Trophoblast cell (in vitro differentiated cells and primary cell): ENCODE results near the gene EXOC4.
"Not testable (repeated sequence)": the region's sequence is repeated elsewhere in the genome, so short reads cannot be mapped to it uniquely, and the experiment has no call there.

ENCODE experiments used
- DNase-seq, 2 donors: peaks; one replicate each; pipeline ENCODE4 v3.0.0-alpha.2; 2016
- H2AFZ ChIP-seq: 2 replicates; pipeline ENCODE4 v1.6.1; 2013; ENCODE audit warnings: low read length, moderate library complexity, mild to moderate bottlenecking; ENCODE audit not compliant: insufficient read depth, poor library complexity
- H2AK5ac ChIP-seq: 2 replicates; pipeline ENCODE4 v1.6.1; 2013; ENCODE audit warnings: mild to moderate bottlenecking, low read length
- H2BK120ac ChIP-seq: 2 replicates; pipeline ENCODE4 v1.6.1; 2013; ENCODE audit warnings: low read length, mild to moderate bottlenecking, moderate library complexity; ENCODE audit not compliant: insufficient read depth, poor library complexity
- H2BK12ac ChIP-seq: 2 replicates; pipeline ENCODE4 v1.6.1; 2013; ENCODE audit warnings: mild to moderate bottlenecking, low read length, moderate library complexity
- H2BK5ac ChIP-seq: 2 replicates; pipeline ENCODE4 v1.6.1; 2013; ENCODE audit warnings: low read length, low read depth, moderate library complexity, mild to moderate bottlenecking; ENCODE audit not compliant: poor library complexity
- H3K14ac ChIP-seq: 2 replicates; pipeline ENCODE4 v1.6.1; 2013; ENCODE audit warnings: mild to moderate bottlenecking, low read length
- H3K18ac ChIP-seq: 2 replicates; pipeline ENCODE4 v1.6.1; 2013; ENCODE audit warnings: mild to moderate bottlenecking, low read length
- H3K23ac ChIP-seq: 2 replicates; pipeline ENCODE4 v1.6.1; 2013; ENCODE audit warnings: low read length
- H3K27ac ChIP-seq: 2 replicates; pipeline ENCODE4 v1.5.1; 2013; ENCODE audit warnings: low read depth, mild to moderate bottlenecking, inconsistent platforms, low read length, moderate library complexity
- H3K27me3 ChIP-seq: 2 replicates; pipeline ENCODE4 v1.6.1; 2013; ENCODE audit warnings: inconsistent platforms, mild to moderate bottlenecking, low read length, moderate library complexity; ENCODE audit not compliant: insufficient read depth
- H3K36me3 ChIP-seq, 2 experiments: 1 replicate in 1 of 2; 2 replicates in 1 of 2; pipeline ENCODE4 v1.6.1; 2013; ENCODE audit warnings: low read length in 2 of 2, mild to moderate bottlenecking in 2 of 2, moderate library complexity in 1 of 2; ENCODE audit not compliant: insufficient read depth in 2 of 2, control insufficient read depth in 1 of 2
- H3K4ac ChIP-seq: 2 replicates; pipeline ENCODE4 v1.6.1; 2013; ENCODE audit warnings: low read depth, mild to moderate bottlenecking, low read length, moderate library complexity
- H3K4me1 ChIP-seq, 2 experiments: 1 replicate in 1 of 2; 2 replicates in 1 of 2; pipeline ENCODE4 v1.6.1; 2013; ENCODE audit warnings: low read length in 2 of 2, mild to moderate bottlenecking in 2 of 2, moderate library complexity in 1 of 2; ENCODE audit not compliant: insufficient read depth in 2 of 2, control insufficient read depth in 1 of 2
- H3K4me2 ChIP-seq: 2 replicates; pipeline ENCODE4 v1.6.1; 2013; ENCODE audit warnings: inconsistent platforms, mild to moderate bottlenecking, low read length, moderate library complexity
- H3K4me3 ChIP-seq: 2 replicates; pipeline ENCODE4 v1.5.1; 2013; ENCODE audit warnings: mild to moderate bottlenecking, low read depth, low read length, inconsistent platforms
- H3K79me1 ChIP-seq: one replicate; pipeline ENCODE4 v1.6.1; 2013; ENCODE audit warnings: low read length
- H3K79me2 ChIP-seq: 2 replicates; pipeline ENCODE4 v1.6.1; 2013; ENCODE audit warnings: low read length, mild to moderate bottlenecking; ENCODE audit not compliant: control insufficient read depth, insufficient read depth, poor library complexity
- H3K9ac ChIP-seq: 2 replicates; pipeline ENCODE4 v1.6.1; 2013; ENCODE audit warnings: mild to moderate bottlenecking, low read length
- H3K9me3 ChIP-seq: 2 replicates; pipeline ENCODE4 v1.6.1; 2013; ENCODE audit warnings: low read depth, mild to moderate bottlenecking, control low read depth, inconsistent platforms, low read length; ENCODE audit not compliant: insufficient read depth
- H4K12ac ChIP-seq: 2 replicates; pipeline ENCODE4 v1.6.1; 2013; ENCODE audit warnings: low read depth, mild to moderate bottlenecking, low read length, moderate library complexity
- H4K8ac ChIP-seq: 2 replicates; pipeline ENCODE4 v1.6.1; 2013; ENCODE audit warnings: low read depth, mild to moderate bottlenecking, low read length, moderate library complexity
- H4K91ac ChIP-seq: one replicate; pipeline ENCODE4 v1.6.1; 2013; ENCODE audit warnings: low read depth, mild to moderate bottlenecking, low read length, moderate library complexity
- WGBS: extraction: QIAGEN DNeasy Blood & Tissue Kit; methylation state at CpG from one replicate; pipeline ENCODE4 v1.1.7; 2013; ENCODE audit warnings: missing lambda C conversion rate; ENCODE audit not compliant: insufficient read length, insufficient coverage; ENCODE audit errors: extremely low coverage; 5-methylcytosine and 5-hydroxymethylcytosine counted together

Gene EXOC4

GRCh38 chr7:133320891-133321290 is 68.0 kb downstream of the EXOC4 start:
- DNase-seq, result no peak
- WGBS, result no CpG with 5 or more reads among the region's 2 CpGs

DNA sequence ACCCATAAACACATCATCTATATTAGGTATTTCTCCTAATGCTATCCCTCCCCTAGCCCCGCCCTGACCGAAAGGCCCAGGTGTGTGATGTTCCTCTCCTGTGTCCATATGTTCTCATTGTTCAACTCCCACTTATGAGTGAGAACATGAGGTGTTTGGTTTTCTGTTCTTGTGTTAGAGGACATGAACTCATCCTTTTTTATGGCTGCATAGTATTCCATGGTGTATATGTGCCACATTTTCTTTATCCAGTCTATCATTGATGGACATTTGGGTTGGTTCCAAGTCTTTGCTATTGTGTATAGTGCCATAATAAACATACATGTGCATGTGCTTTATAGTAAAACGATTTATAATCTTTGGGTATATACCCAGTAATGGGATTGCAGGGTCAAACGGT is 68.5 kb downstream of the EXOC4 start:
- H3K4ac ChIP-seq, H3K27ac ChIP-seq, H2AK5ac ChIP-seq, H2AFZ ChIP-seq, H4K91ac ChIP-seq, H3K9me3 ChIP-seq, H3K36me3 ChIP-seq, H4K8ac ChIP-seq, H3K18ac ChIP-seq, H3K23ac ChIP-seq, H3K79me2 ChIP-seq, H3K4me1 ChIP-seq, H3K14ac ChIP-seq, H2BK12ac ChIP-seq, H3K4me2 ChIP-seq, H4K12ac ChIP-seq, H3K4me3 ChIP-seq, H2BK5ac ChIP-seq, H3K79me1 ChIP-seq, H3K27me3 ChIP-seq, H2BK120ac ChIP-seq, H3K9ac ChIP-seq, DNase-seq: not testable (repeated sequence)
- WGBS, result no CpG with 5 or more reads among the region's 4 CpGs

More at GRCh38 chr7:133320891-133321290, 68.0 kb downstream of the EXOC4 start:
- no peaks in the 10 kb centered on the region for H3K9me3 ChIP-seq
- no peak overlapping the region for H4K8ac ChIP-seq
- no peak overlapping the region for H2BK12ac ChIP-seq
- H3K4me1 ChIP-seq, result no peaks in the 10 kb centered on the region
- no peaks in the 10 kb centered on the region for H3K27me3 ChIP-seq
- no peak overlapping the region for H3K4ac ChIP-seq
- H4K12ac ChIP-seq, result no peak overlapping the region
- H3K79me2 ChIP-seq, result no peaks in the 10 kb centered on the region
- no peak overlapping the region for H3K4me3 ChIP-seq
- H2AFZ ChIP-seq, result no peak overlapping the region
- H3K23ac ChIP-seq, result no peak overlapping the region
- H2BK5ac ChIP-seq, result no peak overlapping the region
- H2BK120ac ChIP-seq, result no peak overlapping the region
- no peak overlapping the region for H4K91ac ChIP-seq
- no peak overlapping the region for H3K27ac ChIP-seq
- H3K4me2 ChIP-seq, result no peak overlapping the region
- no peaks in the 10 kb centered on the region for H3K79me1 ChIP-seq
- no peak overlapping the region for H2AK5ac ChIP-seq
- no peak overlapping the region for H3K9ac ChIP-seq
- no peak overlapping the region for H3K18ac ChIP-seq
- no peak overlapping the region for H3K14ac ChIP-seq
- H3K36me3 ChIP-seq, result peaks cover 0 to 3% of the 10 kb centered on the region in 2 experiments

DNA sequence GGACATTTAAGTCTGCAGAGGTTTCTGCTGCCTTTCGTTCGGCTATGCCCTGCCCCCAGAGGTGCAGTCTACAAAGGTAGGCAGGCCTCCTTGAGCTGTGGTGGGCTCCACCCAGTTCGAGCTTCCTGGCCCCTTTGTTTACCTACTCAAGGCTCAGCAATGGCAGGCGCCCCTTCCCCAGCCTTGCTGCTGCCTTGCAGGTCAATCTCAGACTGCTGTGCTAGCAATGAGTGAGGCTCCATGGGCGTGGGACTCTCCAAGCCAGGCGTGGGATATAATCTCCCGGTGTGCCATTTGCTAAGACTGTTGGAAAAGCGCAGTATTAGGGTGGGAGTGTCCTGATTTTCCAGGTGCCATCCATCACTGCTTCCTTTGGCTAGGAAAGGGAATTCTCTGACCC is 73.9 kb downstream of the EXOC4 start:
- not testable (repeated sequence) for H3K14ac ChIP-seq, H2BK12ac ChIP-seq, H3K27me3 ChIP-seq, H3K4me2 ChIP-seq, H3K18ac ChIP-seq, H3K27ac ChIP-seq, H4K91ac ChIP-seq, H4K8ac ChIP-seq, H3K79me1 ChIP-seq, H3K23ac ChIP-seq, H2BK120ac ChIP-seq, H2AFZ ChIP-seq, H3K79me2 ChIP-seq, DNase-seq, H3K9ac ChIP-seq, H3K4me3 ChIP-seq, H2AK5ac ChIP-seq, H2BK5ac ChIP-seq, H4K12ac ChIP-seq, H3K9me3 ChIP-seq, H3K4ac ChIP-seq, H3K4me1 ChIP-seq
- WGBS, result no CpG with 5 or more reads among the region's 8 CpGs
- H3K36me3 ChIP-seq, result peaks cover 5 to 11% of the 10 kb centered on the region in 2 experiments

GRCh38 chr7:133328021-133328420 is 75.1 kb downstream of the EXOC4 start:
- not testable (repeated sequence) for H3K79me1 ChIP-seq, DNase-seq, H2BK5ac ChIP-seq, H3K9ac ChIP-seq, H4K8ac ChIP-seq, H3K23ac ChIP-seq, H2BK12ac ChIP-seq, H3K79me2 ChIP-seq, H4K12ac ChIP-seq, H3K9me3 ChIP-seq, H2AK5ac ChIP-seq, H3K14ac ChIP-seq, H3K27ac ChIP-seq, H3K4me2 ChIP-seq, H3K4me3 ChIP-seq, H4K91ac ChIP-seq, H3K4ac ChIP-seq, H3K27me3 ChIP-seq, H2BK120ac ChIP-seq, H3K18ac ChIP-seq, H3K4me1 ChIP-seq, H2AFZ ChIP-seq
- peaks cover 5 to 11% of the 10 kb centered on the region in 2 experiments for H3K36me3 ChIP-seq
- WGBS, result no CpG with 5 or more reads among the region's 1 CpG
